ENCODE results near the gene UBE2S.

UBE2S gene

GRCh38 chr19:55366790-55367189 is 40.8 kb downstream of the UBE2S start:
- no peak for DNase-seq

DNA sequence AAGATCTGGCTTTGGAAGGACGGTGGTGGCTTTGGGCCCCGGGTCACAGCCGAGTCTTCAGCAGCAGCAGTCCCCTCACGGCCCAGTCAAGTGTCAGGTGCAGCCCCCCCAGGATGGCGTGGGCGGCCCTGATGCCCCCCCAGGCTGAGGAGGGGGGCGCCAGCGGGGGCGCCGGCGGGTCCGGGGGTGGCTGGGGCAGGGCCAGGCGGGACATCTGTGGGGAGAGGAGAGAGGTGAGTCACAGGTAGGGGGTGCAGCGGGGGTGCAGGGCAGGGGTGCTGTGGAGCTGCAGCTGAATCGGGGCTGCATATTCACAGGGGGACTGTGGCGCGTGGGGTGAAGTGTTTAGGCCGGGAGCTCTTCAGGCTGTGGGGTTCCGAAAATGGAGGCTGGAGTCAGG is 41.6 kb downstream of the UBE2S start:
- DNase-seq, result peak in 3 of 56 donors; percentile 20 to 24 (median 23)

- DNase-seq, result no peak
Observed at GRCh38 chr19:55365245-55365644, 42.3 kb downstream of the UBE2S start.

DNA sequence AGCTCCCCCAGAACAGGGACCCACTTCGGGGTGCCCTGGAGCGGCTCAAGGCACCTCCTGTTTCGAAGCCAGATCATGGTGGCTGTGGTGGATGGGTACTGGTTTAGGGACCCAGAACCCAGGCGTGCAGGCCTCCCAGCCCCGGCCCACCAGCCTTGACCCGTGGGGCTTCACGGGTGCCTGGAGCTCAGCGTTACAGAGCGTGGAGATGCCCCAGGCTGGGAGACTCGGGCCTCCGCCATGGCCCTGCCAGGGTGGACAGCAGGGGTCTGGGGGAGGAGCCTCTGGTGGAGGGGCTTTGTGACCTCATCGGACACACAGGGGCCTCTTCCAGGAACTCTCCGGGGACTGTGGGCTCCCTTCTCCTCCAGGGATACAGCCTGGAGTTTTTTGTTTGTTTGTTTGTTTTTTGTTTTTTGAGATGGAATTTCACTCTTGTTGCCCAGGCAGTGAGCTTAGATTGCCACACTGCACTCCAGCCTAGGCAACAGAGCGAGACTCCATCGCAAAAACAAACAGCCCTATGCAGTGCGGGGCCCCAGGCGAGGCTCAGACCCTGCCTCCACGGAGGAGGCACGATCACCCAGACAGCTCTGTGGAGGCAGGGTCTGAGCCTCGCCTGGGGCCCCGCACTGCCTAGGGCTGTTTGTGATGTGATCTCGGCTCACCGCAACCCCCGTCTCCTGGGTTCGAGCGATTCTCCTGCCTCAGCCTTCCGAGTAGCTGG is 44.4 kb downstream of the UBE2S start, which contains the start of gene GARIN5B:
TSS of gene GARIN5B (minus strand) at position 271 of the 727 bp plus-strand sequence. CDS start at position 77, 194 bp downstream.
- DNase-seq, result no peak

DNA sequence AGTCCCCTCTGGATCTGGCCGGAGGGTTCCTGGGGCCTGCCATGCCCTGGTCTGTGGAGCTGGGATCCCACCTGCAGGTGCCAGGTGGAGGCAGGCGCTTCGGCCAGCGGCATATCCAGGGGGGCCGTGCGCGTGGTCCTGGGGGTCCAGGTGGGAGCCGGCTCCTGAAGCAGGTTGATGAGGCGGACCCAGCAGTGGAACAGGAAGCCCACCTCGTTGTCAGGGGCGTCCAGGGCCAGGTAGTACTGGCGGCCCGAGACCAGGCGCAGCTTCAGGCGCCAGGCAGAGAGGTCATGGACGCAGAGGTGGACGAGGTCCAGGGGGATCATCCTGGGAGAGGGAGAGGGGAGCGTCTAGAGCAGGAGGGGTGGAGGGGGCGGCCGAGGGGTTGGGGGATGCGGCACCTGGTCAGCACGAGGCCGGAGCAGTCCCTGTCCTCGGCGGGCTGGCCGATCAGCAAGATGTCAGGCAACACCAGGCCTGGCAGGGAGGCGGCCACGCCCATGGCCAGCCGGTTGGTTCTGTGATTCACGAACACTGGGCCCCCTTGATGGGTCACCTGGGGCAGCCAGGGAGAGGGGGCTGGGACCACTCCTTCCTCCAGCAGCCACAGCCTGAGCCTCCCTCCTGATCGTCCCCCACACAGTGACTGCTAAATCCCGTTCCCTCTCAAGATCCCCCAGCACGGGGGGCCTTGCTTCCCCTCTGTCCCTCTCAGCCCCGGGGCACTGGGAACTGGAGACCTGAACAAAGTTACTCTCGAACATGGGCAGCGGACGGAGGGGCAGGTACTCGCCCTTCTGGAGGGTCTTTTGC is 45.2 kb downstream of the UBE2S start:
- no peak for DNase-seq

- no peak for DNase-seq
Observed at GRCh38 chr19:55360902-55361301, 46.7 kb downstream of the UBE2S start.

- DNase-seq, result peak in 5 of 56 donors; percentile 4 to 19 (median 12)
Observed at GRCh38 chr19:55358943-55359908, 48.4 kb downstream of the UBE2S start.

- no peak for DNase-seq
Observed at GRCh38 chr19:55358493-55358892, 49.1 kb downstream of the UBE2S start.

GRCh38 chr19:55355213-55355821 is 52.3 kb downstream of the UBE2S start:
- DNase-seq, result no peak

GRCh38 chr19:55354698-55355212 is 52.8 kb downstream of the UBE2S start, which contains the start of gene COX6B2:
COX6B2 (minus strand) TSS chr19:55354719; CDS start chr19:55354521, 198 bp downstream.
- DNase-seq, result no peak

- DNase-seq, result peak in 5 of 56 donors; percentile 14 to 77 (median 17)
Observed at GRCh38 chr19:55353803-55354697, 53.5 kb downstream of the UBE2S start.

- no peak for DNase-seq
Observed at GRCh38 chr19:55353356-55353802, 54.2 kb downstream of the UBE2S start.

GRCh38 chr19:55352549-55353145 is 54.9 kb downstream of the UBE2S start:
- DNase-seq, result no peak

DNA sequence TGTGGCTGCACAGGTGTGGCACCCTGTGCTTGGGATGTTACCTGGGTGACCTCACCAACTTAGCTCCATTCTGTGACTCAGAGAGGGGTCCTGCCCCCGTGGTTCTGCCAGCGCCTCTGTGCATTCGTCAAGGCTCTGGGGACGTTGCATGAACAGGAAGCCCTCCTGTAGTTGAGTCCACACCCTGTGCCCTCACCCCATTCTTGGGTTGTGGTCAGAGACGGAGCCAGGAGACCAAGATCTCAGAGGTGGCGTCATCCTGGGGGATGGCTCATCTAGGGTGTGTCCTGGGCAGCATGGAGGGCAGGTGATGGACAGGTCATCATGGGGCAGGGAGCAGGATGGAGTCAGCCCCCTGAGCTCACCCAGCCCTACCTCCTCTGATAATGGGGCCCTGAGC is 55.5 kb downstream of the UBE2S start:
- DNase-seq, result no peak

DNA sequence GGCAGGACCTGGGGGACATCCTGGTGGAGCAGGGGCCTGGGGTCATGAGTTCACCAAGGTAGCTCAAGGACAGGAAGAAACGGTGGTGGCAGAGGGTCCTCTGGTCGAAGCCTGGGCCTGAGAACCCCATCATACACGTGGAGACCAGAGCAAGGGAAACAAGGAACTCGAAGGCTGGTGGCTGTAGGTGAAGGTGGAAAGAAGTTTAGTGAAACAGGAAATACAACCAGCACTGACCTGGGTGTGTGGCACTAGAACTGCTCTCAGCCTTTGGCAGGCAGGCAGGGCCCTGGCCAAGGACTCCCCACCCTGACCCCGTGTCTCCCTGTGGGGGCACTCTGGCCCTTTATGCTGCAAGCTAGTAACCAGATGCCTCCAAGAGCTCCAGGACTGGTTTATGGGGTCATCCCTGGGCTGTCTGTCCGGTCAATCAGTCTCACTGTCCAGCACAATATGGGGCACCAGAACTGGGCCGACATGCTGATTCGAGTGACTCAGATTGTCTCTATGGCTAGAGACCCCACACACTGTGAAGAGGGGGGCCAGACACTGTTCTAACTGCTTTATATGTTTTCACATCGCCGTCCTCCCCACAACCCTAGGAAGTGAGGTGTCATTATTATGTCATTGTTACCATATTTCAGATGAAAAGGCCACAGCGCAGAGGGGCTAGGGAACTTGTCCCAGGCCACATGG is 56.8 kb downstream of the UBE2S start:
- DNase-seq, result no peak

All from amygdala (tissue), 56 donors.